Activated CD8-positive, alpha-beta memory T cell treated with anti-CD3 and anti-CD28 coated beads for 24 hours (primary cell): ENCODE data around the gene TERT.
"Not testable (repeated sequence)": the region's sequence is repeated elsewhere in the genome, so short reads cannot be mapped to it uniquely, and the experiment has no call there.

Experiments used
- DNase-seq: peaks from one replicate; pipeline ENCODE4 v3.0.0-alpha.2; 2020

TERT gene

DNA sequence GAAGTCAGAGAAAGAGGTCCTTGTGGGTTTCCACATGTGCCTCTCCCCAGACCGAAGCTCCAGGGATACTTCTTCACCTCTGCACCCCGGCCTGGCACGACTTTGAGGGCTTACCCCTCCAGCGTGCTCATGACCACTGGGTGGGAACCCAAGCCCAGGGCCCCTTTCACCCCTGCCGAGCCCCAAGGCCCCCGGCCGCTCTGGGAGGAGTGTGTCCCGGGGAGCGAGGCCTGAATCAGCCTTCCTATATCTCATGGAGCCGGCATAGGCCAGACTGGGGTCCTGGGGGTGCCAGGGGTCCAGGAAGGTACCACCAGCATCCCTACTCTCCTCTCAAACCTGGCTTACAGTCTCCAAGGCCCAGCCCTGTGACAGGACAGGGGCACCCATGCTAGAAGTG lies 17.1 kb downstream of the TERT start:
- no peak for DNase-seq

DNA sequence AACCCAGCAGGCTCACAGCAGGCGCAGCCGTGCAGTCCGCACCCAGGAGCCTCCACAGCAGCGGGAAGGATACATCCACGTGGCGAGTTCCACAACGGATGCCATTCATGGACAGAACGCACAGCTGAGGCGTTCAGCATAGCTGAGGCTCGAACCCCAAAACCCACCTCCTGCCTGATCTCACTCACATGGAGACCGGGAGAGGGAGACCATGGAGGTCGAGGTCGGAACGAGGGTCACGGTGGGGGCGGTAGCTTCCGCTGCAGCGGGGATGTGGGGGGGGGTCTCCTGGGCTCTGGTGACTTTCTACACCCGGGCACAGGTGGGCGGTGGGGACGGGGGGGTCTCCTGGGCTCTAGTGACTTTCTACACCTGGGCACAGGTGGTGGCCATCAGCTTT lies 17.5 kb downstream of the TERT start:
- no peak for DNase-seq

- no peak for DNase-seq
Observed at GRCh38 chr5:1276930-1277329, 17.9 kb downstream of the TERT start.

DNA sequence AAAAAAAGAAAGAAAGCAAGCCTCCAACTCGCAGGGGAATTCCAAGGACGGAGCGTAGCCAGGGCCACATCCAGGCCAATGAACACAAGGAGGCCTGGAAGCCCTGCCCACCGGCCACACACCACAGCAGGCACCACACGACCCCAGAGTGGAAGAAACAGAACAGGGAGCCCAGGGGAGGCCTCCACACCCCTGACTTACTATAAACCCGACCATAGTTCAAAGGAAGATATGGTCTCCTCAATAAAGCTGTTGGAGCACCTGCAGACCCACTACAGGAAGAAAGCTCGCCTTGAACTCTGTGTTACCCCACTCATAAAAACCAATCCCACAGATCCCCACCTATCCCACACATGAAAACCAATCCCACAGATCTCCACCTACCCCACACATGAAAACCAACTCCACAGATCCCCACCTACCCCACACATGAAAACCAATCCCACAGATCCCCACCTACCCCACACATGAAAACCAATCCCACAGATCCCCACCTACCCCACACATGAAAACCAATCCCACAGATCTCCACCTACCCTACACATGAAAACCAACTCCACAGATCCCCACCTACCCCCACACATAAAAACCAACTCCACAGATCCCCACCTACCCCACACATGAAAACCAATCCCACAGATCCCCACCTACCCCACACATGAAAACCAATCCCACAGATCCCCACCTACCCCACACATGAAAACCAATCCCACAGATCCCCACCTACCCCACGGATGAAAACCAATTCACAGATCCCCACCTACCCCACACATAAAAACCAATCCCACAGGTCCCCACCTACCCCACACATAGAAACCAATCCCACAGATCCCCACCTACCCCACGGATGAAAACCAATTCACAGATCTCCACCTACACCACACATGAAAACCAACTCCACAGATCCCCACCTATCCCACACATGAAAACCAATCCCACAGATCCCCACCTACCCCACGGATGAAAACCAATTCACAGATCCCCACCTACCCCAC lies 19.2 kb downstream of the TERT start:
- not testable (repeated sequence) for DNase-seq

DNA sequence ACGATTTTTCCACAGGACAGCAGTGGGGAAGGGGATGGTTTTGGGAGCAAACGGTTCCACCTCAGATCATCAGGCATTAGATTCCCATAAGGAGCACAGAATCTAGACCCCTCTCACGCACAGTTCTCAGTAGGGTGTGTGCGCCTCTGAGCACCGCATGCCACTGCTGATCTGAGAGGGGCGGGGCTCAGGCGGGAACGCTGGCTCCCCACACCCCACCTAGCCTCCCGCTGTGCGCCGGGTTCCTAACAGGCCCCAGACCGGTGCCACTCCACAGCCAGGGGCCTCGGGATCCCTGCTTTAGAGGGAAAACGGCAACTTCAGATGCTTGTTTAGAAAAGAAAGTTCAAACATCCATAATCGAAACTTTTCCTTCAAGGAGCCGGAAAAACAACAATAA lies 20.4 kb downstream of the TERT start:
- DNase-seq, result no peak

DNA sequence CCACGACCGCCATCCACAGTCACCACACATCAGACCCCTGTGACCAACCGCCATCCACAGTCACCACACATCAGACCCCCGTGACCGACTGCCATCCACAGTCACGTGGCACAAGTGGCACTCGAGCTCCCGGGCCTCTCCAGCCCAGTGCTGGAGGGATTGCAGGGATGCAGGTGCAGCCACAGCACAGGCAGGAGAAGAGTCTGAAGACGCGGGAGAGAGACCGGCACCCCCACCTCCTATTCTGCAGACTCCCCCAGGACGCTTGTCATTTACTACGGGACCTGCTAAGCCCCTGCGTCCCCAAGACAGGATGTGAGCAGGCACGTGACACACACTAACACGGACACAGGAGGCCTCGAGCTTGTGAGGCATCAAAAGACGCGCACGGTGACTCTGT lies 21.1 kb downstream of the TERT start:
- DNase-seq, result no peak

DNA sequence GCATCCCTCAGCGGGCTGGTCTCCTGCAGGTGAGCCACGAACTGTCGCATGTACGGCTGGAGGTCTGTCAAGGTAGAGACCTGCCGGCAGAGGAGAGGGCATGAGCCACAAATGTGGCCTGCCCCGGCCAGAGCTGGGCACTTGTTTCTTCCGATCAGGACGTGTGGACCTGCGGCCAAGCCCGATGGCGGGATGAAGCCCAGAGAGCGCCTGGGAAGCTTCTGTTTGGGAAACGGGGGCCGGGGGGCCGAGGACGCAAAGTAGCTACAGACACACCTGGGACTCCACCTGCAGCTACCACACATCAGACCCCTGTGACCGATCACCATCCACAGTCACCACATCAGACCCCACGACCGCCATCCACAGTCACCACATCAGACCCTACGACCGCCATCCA lies 22.7 kb downstream of the TERT start:
- no peak for DNase-seq

DNA sequence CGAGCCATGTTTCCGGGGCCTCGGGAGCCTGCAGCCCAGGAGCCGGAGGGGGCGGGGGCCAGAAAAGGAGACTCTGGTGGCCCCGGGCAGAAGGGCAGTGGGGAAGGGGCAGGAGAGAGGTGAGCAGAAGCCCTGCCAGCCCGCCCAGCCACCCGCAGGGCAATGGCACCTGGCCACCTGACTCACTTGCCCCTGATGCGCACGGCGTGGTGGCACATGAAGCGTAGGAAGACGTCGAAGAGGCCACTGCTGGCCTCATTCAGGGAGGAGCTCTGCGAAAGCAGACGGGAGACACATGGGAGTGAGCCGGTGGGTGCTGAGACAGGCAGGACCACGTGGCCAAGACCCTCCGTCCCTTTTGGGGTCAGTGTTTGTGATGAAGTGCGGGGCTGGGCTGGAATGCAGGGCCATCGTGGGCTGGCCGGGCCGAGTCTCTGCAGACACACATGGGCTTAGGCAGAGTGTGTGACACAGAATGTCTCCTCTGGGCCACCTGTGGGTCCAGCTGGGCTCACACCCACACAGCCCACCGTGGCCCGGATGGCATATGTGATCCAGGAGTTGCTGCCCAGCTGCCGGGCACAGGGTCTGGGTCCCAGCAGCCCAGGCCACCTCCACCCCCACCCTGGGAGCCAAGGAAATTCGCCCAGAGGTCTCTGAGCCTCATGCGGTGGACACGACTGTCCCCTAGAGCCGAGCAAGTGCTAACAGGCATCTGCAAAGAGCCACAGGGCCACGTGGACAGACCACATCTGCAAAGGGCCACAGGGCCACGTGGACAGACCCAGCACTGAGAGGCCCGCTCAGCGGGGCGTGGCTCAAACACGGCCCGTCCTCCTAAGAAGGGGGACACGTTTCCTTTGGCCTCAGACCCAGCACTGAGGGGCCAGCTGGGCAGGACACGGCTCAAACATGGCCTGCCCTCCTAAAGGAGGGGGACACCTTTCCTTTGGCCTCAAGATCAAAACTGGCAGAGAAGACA lies 23.6 kb downstream of the TERT start:
- DNase-seq, result no peak

DNA sequence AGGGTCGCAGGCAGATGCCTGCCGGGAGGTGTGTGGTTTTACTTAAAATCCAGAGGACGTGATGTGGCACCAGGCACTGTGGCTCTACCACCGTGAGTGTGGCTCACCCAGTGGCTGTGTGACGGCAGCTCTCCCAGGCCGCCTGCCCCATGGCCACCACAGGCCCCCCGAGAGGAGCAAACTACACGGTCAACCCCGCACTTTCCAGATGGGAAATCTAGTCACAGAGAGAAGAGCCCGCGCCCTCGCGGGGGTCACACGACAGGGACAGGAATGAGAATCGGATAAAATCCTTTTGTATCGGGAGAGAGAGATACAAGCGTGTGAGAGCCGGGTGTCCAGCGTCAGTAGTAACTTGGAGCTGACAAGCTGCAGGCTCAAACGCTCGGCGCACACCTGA lies 24.4 kb downstream of the TERT start:
- DNase-seq, result no peak

GRCh38 chr5:1268666-1269065 lies 26.2 kb downstream of the TERT start:
- no peak for DNase-seq

- no peak for DNase-seq
Observed at GRCh38 chr5:1268056-1268455, 26.8 kb downstream of the TERT start.

- DNase-seq, result not testable (repeated sequence)
Observed at GRCh38 chr5:1267464-1267863, 27.4 kb downstream of the TERT start.

DNA sequence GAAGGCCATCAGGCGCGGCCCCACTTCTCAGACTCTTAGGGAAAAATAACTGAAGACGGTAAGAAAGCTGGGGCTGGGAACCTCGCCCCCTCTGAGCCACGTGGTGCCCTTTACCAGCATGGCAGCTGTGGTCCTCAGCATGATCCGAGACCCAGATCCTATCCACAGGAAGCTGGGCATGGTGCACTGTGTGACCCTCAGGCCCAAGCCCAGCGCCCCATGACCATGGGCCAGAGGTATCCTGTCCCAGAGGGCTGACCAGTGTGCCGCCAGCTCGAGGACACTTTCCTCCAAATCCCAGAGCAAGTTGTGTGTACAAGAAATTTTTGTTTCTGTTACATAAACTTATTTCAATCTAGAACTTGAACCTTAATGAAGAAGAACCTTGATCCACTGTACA lies 28.1 kb downstream of the TERT start:
- DNase-seq, result no peak

- no peak for DNase-seq
Observed at GRCh38 chr5:1265461-1266455, 29.1 kb downstream of the TERT start.

DNA sequence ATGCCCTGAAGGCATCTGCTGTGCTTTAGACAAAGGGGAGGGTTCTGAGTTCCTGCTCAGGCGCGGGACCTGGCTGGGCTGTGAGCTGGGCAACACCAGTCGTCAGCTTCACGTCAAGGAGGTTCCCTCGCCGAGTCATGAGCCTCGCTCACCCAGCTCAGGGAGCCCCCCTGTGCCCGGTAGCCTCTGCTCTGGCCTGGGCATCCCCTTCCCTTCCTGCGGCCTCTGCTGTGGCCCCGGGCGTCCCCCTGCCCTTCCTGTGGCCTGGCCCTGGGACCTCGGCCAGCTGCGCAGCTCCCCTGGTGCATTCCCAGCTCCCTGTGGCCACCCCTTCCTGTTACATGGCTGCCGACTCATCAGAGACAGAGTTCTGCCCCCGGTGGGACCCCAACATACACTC lies 29.8 kb downstream of the TERT start:
- no peak for DNase-seq

- no peak for DNase-seq
Observed at GRCh38 chr5:1264211-1264610, 30.7 kb downstream of the TERT start.

DNA sequence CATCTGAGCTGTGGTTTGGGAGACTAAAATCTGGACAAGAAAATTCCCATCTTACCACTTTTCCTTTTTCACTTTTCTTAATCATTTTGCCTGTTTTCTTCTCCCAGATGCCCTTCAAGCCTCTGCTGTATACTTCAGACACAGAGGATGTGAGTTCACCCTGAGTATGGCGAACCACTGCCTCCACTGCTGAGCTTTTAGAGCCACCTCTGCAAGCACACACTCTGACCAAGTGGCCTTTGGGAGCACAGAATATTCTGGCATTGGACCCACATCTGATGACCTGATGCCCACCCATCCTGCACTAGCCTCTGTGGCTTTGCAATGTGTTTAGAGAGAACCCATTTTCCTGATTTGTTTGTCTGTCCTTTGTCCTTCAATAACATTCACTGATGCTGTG lies 32.5 kb downstream of the TERT start:
- DNase-seq, result no peak

DNA sequence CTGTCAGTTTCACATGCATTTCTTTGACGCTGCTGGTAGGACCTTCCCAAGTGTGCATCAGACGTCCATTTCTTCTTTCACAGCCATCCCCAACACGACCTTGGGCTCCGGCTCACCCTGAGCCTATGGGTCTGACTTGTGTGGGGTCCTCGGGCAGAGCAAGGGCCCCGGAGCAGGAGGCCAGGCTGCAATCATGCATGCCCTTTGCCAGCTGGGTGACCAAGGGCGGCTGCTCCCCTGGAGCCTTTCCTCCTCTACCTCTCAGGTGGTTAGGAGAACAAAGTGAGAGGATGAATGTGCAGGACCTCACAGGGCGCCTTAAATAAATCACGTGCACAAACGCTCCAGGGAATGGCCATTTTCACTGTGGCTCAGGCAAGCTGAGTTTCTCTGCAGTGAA lies 33.2 kb downstream of the TERT start:
- no peak for DNase-seq

DNA sequence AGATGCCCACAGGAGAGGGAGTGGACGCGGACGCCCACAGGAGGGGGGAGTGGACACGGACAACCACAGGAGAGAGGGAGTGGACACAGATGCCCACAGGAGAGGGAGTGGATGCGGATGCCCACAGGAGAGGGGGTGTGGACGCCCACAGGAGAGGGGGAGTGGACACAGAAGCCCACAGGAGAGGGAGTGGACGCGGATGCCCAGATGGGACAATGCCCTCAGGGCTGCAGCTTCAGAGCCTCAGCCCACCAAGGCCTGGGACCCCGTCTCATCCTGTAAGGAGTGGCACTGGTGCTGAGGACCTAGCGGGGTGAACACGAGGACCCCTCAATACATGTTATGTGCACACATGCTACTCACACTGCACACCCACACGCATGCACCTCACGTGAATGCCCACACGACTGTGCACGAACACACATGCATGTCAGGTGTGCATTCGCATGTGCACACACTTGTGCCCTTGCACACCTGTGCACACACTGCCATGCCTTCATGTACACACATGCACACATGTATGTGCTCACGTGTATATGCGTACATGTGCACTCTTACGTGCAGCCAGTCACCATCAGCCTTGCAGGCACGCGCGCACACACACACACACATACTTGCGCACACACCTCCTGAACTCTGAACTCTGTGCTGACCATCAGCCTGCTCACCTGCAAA lies 34.9 kb downstream of the TERT start:
- DNase-seq, result no peak

- DNase-seq, result no peak
Observed at GRCh38 chr5:1257841-1258240, 37.0 kb downstream of the TERT start.

- no peak for DNase-seq
Observed at GRCh38 chr5:1257363-1257762, 37.5 kb downstream of the TERT start.

GRCh38 chr5:1256776-1257175 lies 38.1 kb downstream of the TERT start:
- no peak for DNase-seq
